HCT116 (cell line): ENCODE data around the gene ZNF562. TPM values are rescaled to one million over a fixed set of nuclear protein-coding genes. Genes with fewer than 3 reads are reported as not detected.

ENCODE experiments used
- ATAC-seq: fragments of 200-7000 bp; cut with Tn5 transposase; 2 replicates; pipeline ENCODE4 v1.9.1; 2020; ENCODE audit warnings: mild to moderate bottlenecking, moderate library complexity
- BruUV-seq: library from RNA; stranded (reverse); fragments of 400-500 nt; replicated peaks from 2 replicates; lab custom pipeline; 2021; lab: Mats Ljungman, UMichigan
- CTCF ChIA-PET: fragments of 300-600 bp; sonication (Branson Sonifier 250); formaldehyde crosslinking; loops from one replicate; lab custom pipeline; 2021; ENCODE audit warnings: antibody characterized with exemption; lab: Charles Lee
- POLR2A ChIA-PET: fragments of 300-600, 350-600 bp; sonication (Branson Sonifier 250); formaldehyde crosslinking; loops from one replicate; lab custom pipeline; 2021; ENCODE audit warnings: antibody characterized with exemption; lab: Charles Lee
- RAD21 ChIA-PET, 2 experiments: fragments of 300-600 bp; sonication (Branson Sonifier 250); formaldehyde crosslinking; loops; one replicate each; lab custom pipeline; 2023; ENCODE audit warnings: low total read pairs in 2 of 2; ENCODE audit not compliant: uncharacterized antibody in 2 of 2, unreplicated experiment in 2 of 2, low non-redundant PET in 1 of 2; lab: Charles Lee
- DNase-seq: peaks from one replicate; pipeline ENCODE4 v3.0.0-alpha.2; 2010; ENCODE audit warnings: low read depth, low spot score
- H2AFZ ChIP-seq: fragments of 200-600 bp; shearing (Covaris generic), sonication (generic); 2 replicates; pipeline ENCODE4 v1.6.1; 2017; ENCODE audit warnings: low read depth, mixed run types, mixed read lengths, antibody characterized with exemption, low read length; ENCODE audit not compliant: poor library complexity, severe bottlenecking
- H3K27ac ChIP-seq: 2 replicates; pipeline ENCODE4 v1.5.1; 2012; ENCODE audit warnings: low read depth, low read length
- H3K27me3 ChIP-seq: fragments of 200-600 bp; sonication (generic); 2 replicates; pipeline ENCODE4 v1.6.1; 2016; ENCODE audit warnings: mixed run types, low read length, mixed read lengths; ENCODE audit not compliant: insufficient read depth
- H3K36me3 ChIP-seq, 2 experiments: fragments of 200-500 bp in 1 of 2; fragments of 200-600 bp in 1 of 2; sonication (Bioruptor generic) in 1 of 2; sonication (generic) in 1 of 2; 2 replicates each; pipeline versions ENCODE4 v1.5.1 to v1.6.1; 2014 to 2016; ENCODE audit warnings: low read length in 2 of 2, inconsistent platforms in 1 of 2, mixed read lengths in 1 of 2, mixed run types in 1 of 2; ENCODE audit not compliant: insufficient read depth in 2 of 2, control insufficient read depth in 1 of 2
- H3K4me1 ChIP-seq, 2 experiments: fragments of 200-600 bp in 1 of 2; sonication (generic) in 1 of 2; 2 replicates each; pipeline versions ENCODE4 v1.5.1 to v1.6.1; 2012 to 2017; ENCODE audit warnings: low read length in 2 of 2, inconsistent platforms in 1 of 2, mild to moderate bottlenecking in 1 of 2, mixed read lengths in 1 of 2, mixed run types in 1 of 2, moderate library complexity in 1 of 2; ENCODE audit not compliant: insufficient read depth in 2 of 2, control insufficient read depth in 1 of 2
- H3K4me2 ChIP-seq: fragments of 200-600 bp; sonication (generic); 2 replicates; pipeline ENCODE4 v1.6.1; 2017; ENCODE audit warnings: mixed run types, low read length, mixed read lengths
- H3K4me3 ChIP-seq, 2 experiments: fragments of 200-600 bp in 1 of 2; sonication (generic) in 1 of 2; replicated peaks in 1 of 2; 2 replicates each; pipeline ENCODE4 v1.5.1; 2011 to 2016; ENCODE audit warnings: low read length in 2 of 2, control low read depth in 1 of 2, low read depth in 1 of 2, mild to moderate bottlenecking in 1 of 2, mixed read lengths in 1 of 2, mixed run types in 1 of 2
- H3K79me2 ChIP-seq: fragments of 200-600 bp; sonication (generic); 2 replicates; pipeline ENCODE4 v1.6.1; 2017; ENCODE audit warnings: mild to moderate bottlenecking, mixed run types, low read length, moderate library complexity, mixed read lengths; ENCODE audit not compliant: insufficient read depth
- H3K9ac ChIP-seq: fragments of 200-600 bp; sonication (generic); 2 replicates; pipeline ENCODE4 v1.6.1; 2016; ENCODE audit warnings: low read length, mixed read lengths
- H3K9me2 ChIP-seq: fragments of 200-600 bp; sonication (generic), shearing (Covaris generic); 2 replicates; pipeline ENCODE4 v1.6.1; 2017; ENCODE audit warnings: mixed run types, mild to moderate bottlenecking, moderate library complexity; ENCODE audit not compliant: insufficient read depth
- H3K9me3 ChIP-seq, 2 experiments: fragments of 200-500 bp in 1 of 2; fragments of 200-600 bp in 1 of 2; sonication (Bioruptor generic) in 1 of 2; sonication (generic) in 1 of 2; 2 replicates each; pipeline ENCODE4 v1.6.1; 2014 to 2017; ENCODE audit warnings: low read length in 2 of 2, mixed read lengths in 2 of 2, inconsistent platforms in 1 of 2, low read depth in 1 of 2, mild to moderate bottlenecking in 1 of 2, mixed run types in 1 of 2, moderate library complexity in 1 of 2; ENCODE audit not compliant: control insufficient read depth in 1 of 2, insufficient read depth in 1 of 2
- H4K20me1 ChIP-seq: fragments of 200-600 bp; sonication (generic), shearing (Covaris generic); 2 replicates; pipeline ENCODE4 v1.6.1; 2017; ENCODE audit warnings: mixed run types, mild to moderate bottlenecking, moderate library complexity; ENCODE audit not compliant: insufficient read depth
- CBX3 ChIP-seq: IDR thresholded peaks from 2 replicates; pipeline ENCODE4 v1.6.1; 2012; ENCODE audit warnings: low read depth
- CTCF ChIP-seq, 3 experiments: fragments of 200-600 bp in 1 of 3; sonication (generic) in 1 of 3; IDR thresholded peaks in 2 of 3; conservative IDR thresholded peaks in 1 of 3; 2 replicates each; pipeline ENCODE4 v1.5.1; 2012 to 2017; ENCODE audit warnings: low read depth in 2 of 3, low read length in 2 of 3, antibody characterized with exemption in 1 of 3, borderline replicate concordance in 1 of 3, control low read depth in 1 of 3, mild to moderate bottlenecking in 1 of 3, mixed read lengths in 1 of 3, mixed run types in 1 of 3, moderate library complexity in 1 of 3; ENCODE audit not compliant: insufficient read depth in 1 of 3
- ELF1 ChIP-seq: IDR thresholded peaks from 2 replicates; pipeline ENCODE4 v1.6.1; 2012; ENCODE audit warnings: low read depth, borderline replicate concordance
- EZH2phosphoT487 ChIP-seq: fragments of 200-600 bp; IDR thresholded peaks from 2 replicates; pipeline ENCODE4 v1.6.1; 2018; ENCODE audit warnings: antibody characterized with exemption, borderline replicate concordance
- FOSL1 ChIP-seq: IDR thresholded peaks from 2 replicates; pipeline ENCODE4 v1.6.1; 2012; ENCODE audit warnings: low read depth
- JUND ChIP-seq: IDR thresholded peaks from 2 replicates; pipeline ENCODE4 v1.6.1; 2012
- MAX ChIP-seq: IDR thresholded peaks from 2 replicates; pipeline ENCODE4 v1.6.1; 2012
- POLR2A ChIP-seq: IDR thresholded peaks from 2 replicates; pipeline ENCODE4 v1.7.0; 2011; ENCODE audit warnings: borderline replicate concordance; ENCODE audit not compliant: insufficient read depth, insufficient read length; ENCODE audit errors: extremely low read depth
- RAD21 ChIP-seq: IDR thresholded peaks from 2 replicates; pipeline ENCODE4 v1.6.1; 2012; ENCODE audit warnings: low read depth, mild to moderate bottlenecking
- REST ChIP-seq: IDR thresholded peaks from 2 replicates; pipeline ENCODE4 v1.6.1; 2012; ENCODE audit warnings: low read depth
- SIN3A ChIP-seq: IDR thresholded peaks from 2 replicates; pipeline ENCODE4 v1.6.1; 2012; ENCODE audit warnings: low read depth
- SRF ChIP-seq: IDR thresholded peaks from 2 replicates; pipeline ENCODE4 v1.6.1; 2012; ENCODE audit warnings: low read depth
- ZBTB33 ChIP-seq: IDR thresholded peaks from 2 replicates; pipeline ENCODE4 v1.6.1; 2011; ENCODE audit warnings: mild to moderate bottlenecking, low read length, moderate library complexity; ENCODE audit not compliant: insufficient replicate concordance; ENCODE audit errors: extremely low read depth
- ZFX ChIP-seq: fragments of 450-650 bp; IDR thresholded peaks from 2 replicates; pipeline ENCODE4 v1.6.1; 2017
- ZNF274 ChIP-seq: fragments of 200-500 bp; sonication (Bioruptor generic); IDR thresholded peaks from 2 replicates; pipeline ENCODE4 v1.6.1; 2014; ENCODE audit warnings: mild to moderate bottlenecking, low read depth, low read length, inconsistent platforms
- intact Hi-C: fragments of 100-400 bp; cut with micrococcal nuclease; formaldehyde crosslinking; loops from 2 replicates; pipeline ENCODE4 v1.10.0; 2022
- total RNA-seq: library from RNA; stranded (reverse); gene quantifications from one replicate; pipeline ENCODE4 v1.2.1, GENCODE V29; 2021; ENCODE audit not compliant: unreplicated experiment

ZNF562 gene
- total RNA-seq, 1 experiment from 2014 or later = 37.8 TPM

- no TSS peak for BruUV-seq
- ATAC-seq (no peak), DNase-seq (no peak)
- intact Hi-C loops = loop anchor here (10.0 kb wide), 1 partner anchor 53 kb away; the partner anchor contains the start of gene ZNF846
- Histone ChIP-seq H3K4me3 (no peak overlapping the region), H3K9me3 (0 out of 4 replicates have a peak, but pooled peaks cover 0 to 3% of the 10 kb centered on the region in 2 experiments), H4K20me1 (no peaks in the 10 kb centered on the region), H3K36me3 (no peaks in the 10 kb centered on the region), H3K9me2 (no peaks in the 10 kb centered on the region), H3K4me1 (no peaks in the 10 kb centered on the region), H3K79me2 (no peaks in the 10 kb centered on the region), H3K27me3 (no peaks in the 10 kb centered on the region), H3K4me2 (no peak overlapping the region), H3K27ac (no peak overlapping the region), H3K9ac (no peak overlapping the region), H2AFZ (no peak overlapping the region)
- POLR2A ChIA-PET = no interaction called here
- RAD21 ChIA-PET = no interaction called here
- CTCF ChIA-PET = no interaction called here
- no peak for TF ChIP-seq ELF1
- TF ChIP-seq RAD21 = no peak
- TF ChIP-seq CTCF (IDR thresholded peaks at IDR 0.05 in 2 of 3, conservative IDR thresholded peaks at IDR 0.05 in 1 of 3; ENCODE audit: borderline replicate concordance in 1 of 3, insufficient read depth in 1 of 3, low read depth in 2 of 3, low read length in 2 of 3) = no peak
- TF ChIP-seq MAX = no peak
- TF ChIP-seq JUND = no peak
- TF ChIP-seq EZH2phosphoT487 = no peak
- TF ChIP-seq ZNF274 = no peak
- TF ChIP-seq SIN3A = no peak
- TF ChIP-seq REST = no peak
- no peak for TF ChIP-seq CBX3
- no peak for TF ChIP-seq POLR2A
- TF ChIP-seq ZFX = no peak
- no peak for TF ChIP-seq ZBTB33
- TF ChIP-seq FOSL1 = no peak
- no peak for TF ChIP-seq SRF
Measured at GRCh38 chr19:9711815-9712214, 36.9 kb upstream of the ZNF562 start.
